Activated T-cell treated with anti-CD3 and anti-CD28 coated beads for 48 hours (primary cell): ENCODE data around the gene BAZ1B.
"Not testable (repeated sequence)": the region's sequence is repeated elsewhere in the genome, so short reads cannot be mapped to it uniquely, and the experiment has no call there.

ENCODE experiments used
- DNase-seq: peaks from one replicate; pipeline ENCODE4 v3.0.0-alpha.2; 2020; ENCODE audit warnings: low read depth

Gene BAZ1B

DNA sequence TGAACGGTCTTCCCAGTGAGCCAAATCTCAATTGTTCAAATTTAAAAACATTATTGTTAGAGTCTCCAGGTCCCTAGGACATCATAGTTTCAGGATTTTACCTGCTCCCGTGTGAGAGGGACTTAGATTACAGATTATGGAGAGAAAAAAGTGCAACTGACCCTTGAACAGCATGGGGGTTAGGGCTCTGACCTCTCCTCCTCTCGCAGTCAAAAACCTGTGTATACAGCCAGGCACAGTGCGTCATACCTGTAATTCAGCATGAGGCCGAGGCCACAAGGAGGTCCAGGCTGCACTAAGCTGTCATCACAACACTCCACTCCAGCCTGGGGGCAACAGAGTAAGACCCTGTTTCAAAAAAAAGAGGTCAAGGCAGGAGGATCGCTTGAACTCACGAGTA, 25.5 kb downstream of the BAZ1B start:
- no peak for DNase-seq

DNA sequence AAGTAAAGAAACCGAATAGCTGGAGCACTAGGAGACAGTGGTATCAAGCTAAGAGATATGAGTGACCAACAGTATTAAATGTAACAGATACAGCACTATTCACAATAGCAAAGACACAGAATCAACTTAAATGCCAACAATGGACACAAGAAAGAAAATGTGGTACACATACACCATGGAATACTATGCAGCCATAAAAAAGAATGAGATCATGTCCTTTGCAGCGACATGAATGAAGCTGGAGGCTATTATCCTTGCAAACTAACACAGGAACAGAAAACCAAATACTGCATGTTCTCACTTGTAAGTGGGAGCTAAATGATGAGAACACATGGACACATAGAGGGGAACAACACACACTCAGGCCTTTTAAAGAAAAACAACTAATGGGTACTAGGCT, 26.6 kb downstream of the BAZ1B start:
- not testable (repeated sequence) for DNase-seq

DNA sequence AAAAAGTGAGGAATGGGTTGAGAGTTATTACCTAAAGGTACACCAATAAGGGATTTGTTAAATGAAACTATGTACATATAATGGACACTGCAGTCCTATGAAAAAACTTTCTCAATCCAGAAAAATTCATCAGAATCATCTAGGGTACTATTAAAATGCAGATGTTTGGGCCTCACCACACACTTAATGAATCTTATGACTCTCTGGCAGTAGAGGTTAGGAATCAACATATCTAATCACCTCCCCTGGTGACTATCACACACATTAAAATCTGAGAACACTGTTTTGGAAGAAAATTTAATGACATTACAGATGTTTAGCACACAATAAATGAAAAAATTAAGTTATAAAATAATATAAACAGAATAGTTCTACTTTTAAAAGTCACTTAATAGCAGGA, 32.1 kb downstream of the BAZ1B start:
- no peak for DNase-seq

DNA sequence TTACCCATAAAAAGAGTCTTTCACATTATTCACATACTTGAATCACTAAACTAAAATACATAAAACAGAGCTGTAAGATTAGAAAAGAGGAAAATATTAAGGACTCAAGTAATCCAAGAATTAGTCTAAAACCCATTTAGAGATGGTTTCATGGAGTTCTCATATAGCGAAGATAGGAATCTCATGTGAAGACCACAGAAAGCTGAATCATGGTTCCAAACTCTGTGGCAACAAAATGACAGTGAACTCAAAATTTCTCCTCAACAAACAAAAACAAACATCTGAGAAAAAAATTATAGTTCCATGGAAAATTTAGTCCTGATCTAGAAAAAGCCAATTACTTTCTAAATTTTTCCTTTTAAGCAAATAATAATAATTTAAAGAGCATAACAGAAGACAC, 34.6 kb downstream of the BAZ1B start:
- no peak for DNase-seq

DNA sequence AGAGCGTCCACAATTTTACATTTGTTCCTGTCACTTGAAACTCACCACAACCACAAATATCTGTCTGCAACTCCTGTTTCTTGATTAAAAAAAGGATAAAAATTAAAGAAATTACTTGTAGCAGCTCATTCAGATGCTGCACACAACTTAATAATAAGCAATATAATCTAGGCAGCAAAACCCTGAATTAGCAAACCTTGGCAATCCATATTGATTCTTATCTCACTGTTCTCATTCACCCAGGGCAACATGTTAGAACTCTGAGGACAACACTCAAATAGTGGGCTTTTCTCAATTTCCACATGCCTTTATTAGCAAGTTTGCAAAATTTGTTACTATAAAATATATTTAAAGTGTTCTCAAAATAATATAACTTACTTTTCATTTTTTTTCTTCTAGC, 38.9 kb downstream of the BAZ1B start:
- no peak for DNase-seq

DNA sequence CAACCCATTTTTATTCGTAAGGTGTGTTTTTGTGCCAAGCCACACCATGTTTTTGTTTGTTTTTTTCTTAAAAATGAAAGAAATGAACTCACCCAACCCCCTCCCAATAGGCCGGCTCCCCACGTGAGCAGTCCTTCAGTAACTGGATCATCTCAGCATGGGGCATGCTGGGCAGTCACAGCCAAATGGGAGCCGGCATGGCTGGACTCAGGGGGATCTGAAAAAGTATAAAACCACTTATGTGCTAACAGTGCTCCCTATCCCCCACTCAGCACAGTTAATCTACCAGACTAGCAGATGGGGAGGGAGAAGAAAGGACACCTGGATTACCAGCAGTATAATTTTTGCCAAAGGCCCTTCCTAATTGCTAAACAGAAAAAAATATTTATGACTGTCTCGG, 39.3 kb downstream of the BAZ1B start:
- no peak for DNase-seq

DNA sequence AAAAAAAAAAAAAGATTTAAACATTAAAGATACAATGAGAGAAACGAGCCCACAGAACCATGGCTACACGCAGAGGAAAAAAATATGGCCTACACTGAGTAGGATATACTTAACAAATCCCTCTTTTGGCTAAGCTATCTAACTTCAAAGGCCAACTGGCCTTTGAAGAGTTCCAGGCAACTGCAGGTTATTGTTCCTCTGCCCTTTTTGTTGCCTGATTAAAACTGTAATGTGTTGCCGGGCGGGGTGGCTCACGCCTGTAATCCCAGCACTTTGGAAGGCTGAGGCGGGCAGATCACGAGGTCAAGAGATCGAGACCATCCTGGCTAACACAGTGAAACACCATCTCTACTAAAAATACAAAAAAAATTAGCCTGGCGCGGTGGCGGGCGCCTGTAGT, 40.6 kb downstream of the BAZ1B start:
- DNase-seq = not testable (repeated sequence)

DNA sequence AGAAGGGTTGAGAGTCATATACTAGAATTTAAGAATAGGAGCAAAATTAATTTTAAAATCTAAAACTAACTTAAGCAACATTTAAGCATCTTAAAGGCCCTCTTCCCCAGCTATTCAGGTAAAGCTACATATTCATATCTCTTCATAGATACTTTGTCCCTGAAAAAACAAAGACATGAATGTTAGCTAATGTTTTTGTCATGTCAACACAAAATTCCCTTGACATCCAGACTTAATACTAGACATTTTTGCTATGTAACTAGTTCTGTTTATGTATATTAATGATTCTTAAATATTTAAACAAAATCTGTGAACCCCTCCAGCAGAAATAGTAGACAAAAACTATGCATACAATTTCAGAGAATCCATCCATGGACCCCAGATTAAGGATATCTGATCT, 43.5 kb downstream of the BAZ1B start:
- no peak for DNase-seq

DNA sequence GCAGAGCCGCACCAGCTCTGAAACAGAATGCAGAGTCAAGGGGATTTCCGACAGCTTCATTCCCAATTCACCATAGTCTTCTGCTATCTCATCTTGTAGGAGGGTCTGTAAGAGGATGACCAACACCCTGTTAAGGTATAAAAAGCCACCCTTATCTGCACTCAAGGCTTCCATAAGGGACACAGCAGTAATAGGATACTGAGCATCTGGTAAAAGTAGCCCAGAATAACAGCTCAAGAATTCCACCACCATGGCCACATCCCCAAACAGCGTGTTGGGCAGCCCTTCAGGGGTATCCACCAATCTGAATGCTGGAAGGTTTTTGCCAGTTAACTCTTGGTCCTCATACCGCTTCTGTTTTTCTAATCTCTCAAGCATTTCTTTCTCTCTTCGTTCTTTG, 44.7 kb downstream of the BAZ1B start:
- DNase-seq = no peak

DNA sequence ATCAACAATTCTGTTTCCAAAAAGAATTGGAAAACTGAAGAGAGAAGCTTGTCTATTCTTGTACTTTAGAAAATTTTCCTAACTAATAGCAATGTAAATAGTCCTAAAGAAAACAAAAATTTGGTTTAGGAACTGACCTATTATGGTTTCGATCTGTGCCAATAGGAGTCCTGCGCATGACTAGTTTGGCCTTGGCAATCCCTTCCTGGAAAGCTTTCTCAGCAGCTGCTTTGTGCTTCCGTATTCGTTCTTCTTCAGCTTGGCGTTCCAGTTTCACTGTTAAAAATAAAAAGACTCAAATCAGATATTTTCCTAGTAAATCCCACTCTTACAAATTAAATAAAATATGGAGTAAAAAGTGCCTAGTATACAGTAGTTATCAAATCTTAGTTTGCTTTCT, 51.9 kb downstream of the BAZ1B start:
- DNase-seq = no peak

DNA sequence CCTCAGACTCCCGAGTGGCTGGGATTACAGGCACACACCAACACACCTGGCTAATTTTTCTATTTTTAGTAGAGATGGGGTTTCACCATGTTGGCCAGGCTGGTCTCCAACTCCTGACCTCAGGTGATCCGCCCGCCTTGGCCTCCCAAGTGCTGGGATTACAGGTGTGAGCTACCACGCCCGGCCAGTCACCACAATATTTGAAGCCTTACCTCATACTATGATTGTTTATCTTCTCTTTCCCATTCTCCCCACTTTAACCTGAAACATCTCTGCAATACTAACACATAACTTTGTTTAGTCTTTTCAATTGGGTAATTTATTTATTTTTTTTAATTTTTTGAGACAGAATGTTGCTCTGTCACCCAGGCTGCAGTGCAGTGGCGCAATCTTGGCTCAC, 55.0 kb downstream of the BAZ1B start:
- not testable (repeated sequence) for DNase-seq

DNA sequence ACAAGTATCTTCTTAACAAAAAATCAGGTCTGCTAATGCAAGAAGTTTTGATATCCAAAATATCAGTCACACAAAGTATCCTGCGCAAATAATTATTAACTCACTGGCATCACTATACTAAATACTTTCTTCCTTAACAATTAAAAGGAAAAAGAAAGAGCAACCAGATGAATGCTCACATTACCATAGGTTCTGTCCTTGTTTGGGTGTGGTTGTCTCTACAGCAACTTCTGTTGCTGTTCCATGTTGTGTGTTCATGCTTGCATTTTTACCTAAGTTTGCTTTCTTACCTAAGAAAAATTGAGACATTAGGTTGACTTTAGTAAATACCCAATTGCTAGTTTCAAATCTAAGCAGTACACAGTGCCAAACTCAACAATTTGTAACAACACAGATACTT, 56.0 kb downstream of the BAZ1B start:
- no peak for DNase-seq

DNA sequence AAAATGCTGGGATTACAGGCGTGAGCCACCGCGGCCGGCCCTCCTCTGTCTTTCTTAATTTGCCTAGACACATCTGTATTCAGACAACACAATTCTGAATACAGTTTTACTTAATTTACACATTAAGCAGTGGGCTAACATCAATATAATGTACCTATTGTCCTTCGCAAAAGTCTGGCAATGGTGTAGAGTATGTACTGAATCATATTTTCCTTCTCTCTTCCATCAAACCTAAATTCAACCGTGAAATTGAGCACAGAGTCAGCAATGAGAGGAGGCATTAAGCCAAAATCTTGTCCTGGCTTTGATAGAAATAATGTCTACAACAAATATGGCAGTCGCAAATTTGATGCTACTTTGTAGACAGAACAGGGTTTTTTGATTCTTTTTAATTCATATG, 58.1 kb downstream of the BAZ1B start:
- DNase-seq = no peak

DNA sequence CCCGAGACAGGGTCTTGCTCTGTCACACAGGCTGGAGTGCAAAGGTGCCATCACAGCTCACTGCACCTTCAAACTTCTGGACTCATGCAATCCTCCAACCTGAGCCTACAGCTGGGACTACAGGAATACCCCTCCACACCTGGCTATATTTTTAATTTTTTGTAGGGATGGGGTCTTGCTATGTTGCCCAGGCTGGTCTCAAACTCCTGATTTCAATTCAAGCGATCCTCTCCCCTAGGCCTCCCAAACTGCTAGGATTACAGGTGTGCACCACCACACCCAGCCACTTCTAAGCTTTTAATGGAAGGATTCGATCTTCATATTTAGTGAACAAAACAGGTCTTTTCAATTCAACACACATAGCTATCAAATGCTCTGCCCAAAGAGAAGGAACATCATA, 58.8 kb downstream of the BAZ1B start:
- DNase-seq = no peak

DNA sequence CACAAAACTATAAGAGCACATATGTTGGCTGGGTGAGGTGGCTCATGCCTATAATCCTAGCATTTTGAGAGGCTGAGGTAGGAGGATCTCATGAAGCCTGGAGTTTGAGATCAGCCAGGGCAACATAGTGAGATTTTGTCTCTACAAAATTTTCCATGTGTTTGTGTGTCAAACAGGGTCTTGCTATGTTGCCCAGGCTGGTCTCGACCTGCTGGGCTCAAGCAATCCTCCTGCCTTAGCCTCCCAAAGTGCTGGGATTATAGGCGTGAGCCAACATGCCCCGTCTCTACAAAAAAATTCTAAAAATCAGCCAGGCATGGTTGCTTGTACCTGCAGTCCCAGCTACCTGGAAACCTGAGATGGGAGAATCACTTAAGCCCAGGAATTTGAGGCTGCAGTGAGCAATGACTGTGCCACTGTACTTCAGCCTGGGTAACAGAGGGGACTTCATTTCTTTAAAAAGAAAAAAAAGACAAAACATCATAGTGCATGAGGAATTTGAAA, 60.3 kb downstream of the BAZ1B start:
- DNase-seq = no peak

DNA sequence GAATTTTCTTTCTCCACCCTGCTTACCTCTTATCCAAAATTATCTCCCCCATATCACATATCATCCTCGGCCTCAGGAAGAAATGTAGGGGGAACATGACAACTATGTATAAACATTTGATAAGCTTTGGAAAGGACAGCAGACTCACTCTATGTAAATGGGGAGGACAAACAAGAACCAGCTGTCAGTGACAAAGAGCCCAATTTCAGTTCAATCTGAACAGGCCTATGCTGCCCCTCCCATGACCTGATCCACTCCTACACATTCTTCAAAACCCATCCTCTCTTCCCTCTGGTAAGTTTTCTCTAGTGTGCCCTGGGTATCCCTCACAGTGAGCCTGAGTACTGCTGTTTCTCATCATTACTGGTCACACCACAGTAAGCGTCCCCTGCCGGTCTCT, 67.7 kb downstream of the BAZ1B start:
- DNase-seq = no peak

DNA sequence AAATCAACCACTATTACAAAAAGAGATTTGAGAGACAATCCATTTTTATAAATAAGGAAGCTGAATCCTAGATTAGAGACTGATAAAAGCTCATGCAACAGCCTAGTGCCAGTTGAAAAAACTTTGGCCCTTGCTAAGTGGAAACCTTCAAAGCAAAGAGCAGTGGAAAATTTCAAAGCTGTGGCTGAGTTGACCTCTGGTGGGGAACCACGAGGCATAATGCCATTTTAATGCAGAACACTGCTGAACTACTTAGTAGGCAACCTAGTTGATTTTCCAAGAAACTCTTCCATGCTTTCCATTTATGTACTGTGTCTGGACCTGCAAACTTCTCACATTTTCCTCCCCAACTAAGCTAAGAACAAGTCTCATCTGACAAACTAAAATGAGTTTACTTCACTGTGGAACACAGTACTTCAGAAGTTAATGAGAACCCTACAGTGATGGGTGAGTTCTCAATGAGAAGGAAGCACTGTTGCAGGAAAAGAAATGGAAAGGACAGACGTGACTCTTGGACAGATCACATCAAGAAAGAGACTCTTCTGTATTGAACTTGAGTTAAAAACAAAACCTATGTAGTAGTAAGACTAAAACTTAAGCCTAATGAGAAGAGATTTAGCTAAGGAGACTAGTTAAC, 69.0 kb downstream of the BAZ1B start:
- no peak for DNase-seq

DNA sequence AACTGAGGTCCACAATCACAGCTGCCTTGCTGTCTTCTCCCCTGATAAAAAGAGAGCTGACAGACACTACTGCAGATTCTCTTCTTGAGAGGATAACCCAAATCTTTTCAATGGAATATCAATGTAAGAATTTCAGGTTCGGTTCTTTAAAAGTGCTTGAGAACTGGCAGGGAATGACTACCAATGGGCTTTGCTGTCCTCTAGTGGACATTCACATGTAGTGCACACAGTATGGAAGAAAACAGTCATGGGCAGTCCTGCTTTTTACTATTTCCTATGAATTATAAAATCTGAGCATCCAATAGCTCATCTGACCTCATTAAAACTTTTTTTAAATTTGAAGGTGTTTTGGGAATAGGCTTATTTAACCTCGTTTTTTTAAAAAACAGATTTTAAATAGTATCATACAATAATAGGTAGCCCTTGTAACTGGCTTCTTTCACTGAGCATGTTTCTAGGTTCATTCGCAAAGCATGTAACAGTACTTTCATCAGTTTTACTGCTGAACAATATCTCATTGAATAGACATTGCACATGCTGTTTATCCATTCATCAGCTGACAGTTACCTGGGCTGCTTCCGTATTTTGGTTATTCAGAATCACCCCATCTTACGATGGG, 70.2 kb downstream of the BAZ1B start:
- DNase-seq = no peak

DNA sequence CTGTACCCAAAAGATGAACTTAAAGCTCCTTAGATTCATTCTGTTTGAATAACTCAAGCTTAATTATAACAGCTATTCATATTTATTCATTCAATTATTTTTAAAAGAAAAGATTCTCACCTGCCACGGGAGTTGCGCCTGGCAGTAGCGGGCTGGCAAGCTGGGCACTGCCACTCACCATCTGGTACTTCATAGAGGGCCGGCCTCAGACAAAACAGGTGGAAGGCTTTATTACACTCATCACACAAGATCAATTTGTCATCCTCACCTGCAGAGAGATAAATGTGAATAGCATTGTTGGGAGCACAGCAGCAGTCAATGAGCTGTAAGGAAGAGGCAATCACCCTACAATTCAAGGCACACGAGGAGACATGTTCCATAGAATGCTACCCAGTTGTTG, 72.7 kb downstream of the BAZ1B start:
- no peak for DNase-seq

DNA sequence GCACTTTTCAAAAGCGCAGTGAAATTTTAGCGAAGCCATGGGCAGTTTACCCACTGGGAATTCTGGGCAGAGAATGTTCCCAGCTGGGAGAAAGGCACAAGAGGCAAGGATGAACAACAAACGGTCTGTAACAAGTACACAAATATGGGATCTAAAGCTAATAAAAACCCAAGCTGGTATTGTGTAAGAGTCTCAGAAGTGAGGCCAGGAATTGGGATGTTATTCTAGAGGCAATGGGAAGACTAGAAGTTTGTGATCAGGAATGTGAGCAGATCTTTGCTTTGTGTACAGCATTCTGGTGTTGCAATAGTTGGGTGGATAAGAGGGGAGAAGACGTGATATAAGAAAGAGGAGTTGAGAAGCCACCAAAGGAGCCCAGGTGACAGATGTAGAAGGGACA, 73.5 kb downstream of the BAZ1B start:
- DNase-seq = no peak

DNA sequence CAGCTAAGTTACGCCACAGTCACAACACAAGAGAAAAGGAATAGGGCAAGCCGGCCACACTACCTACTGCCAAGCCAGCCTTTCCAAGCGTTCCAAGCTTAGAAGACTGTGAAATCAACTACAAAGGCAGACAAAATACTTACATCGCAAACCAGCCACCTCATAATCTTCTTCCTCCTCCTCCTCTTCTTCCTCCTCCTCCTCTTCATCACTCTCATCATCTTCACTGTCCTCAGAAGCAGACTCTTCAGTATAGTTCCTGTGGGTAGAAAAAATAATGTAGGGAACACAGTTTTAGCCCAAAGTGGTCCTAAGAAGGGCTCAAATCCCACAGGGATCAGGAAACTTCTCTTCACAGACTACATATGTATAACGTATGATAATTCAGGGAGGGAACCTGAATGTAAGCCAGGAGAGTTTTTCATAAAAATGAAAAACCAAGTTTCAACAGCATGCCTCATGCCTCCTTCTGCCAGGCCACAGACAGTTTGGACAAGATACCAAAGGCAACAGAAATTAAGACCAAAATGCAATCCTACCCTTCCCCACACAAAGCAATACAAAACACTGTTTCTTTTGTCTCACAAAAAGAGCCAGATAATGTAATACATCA, 74.9 kb downstream of the BAZ1B start:
- no peak for DNase-seq

DNA sequence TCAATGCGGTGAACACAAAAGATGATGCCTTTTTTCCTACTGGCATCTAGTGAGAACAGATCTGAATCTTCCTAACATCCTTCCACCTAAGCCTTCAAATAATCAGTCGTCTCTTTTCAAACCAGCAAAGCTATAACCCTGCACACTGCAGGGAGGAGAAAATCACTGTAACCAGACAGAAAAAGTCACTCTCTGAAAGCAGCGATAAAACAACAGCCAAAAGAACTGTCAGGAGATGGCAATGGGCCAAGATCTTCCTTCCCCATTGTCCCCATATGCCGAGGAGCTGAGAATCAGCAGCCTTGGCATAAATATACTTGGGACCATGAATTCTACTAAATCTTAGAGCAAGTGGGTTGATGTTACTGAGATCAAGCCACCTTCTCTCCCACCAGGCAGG, 75.4 kb downstream of the BAZ1B start:
- DNase-seq = no peak

DNA sequence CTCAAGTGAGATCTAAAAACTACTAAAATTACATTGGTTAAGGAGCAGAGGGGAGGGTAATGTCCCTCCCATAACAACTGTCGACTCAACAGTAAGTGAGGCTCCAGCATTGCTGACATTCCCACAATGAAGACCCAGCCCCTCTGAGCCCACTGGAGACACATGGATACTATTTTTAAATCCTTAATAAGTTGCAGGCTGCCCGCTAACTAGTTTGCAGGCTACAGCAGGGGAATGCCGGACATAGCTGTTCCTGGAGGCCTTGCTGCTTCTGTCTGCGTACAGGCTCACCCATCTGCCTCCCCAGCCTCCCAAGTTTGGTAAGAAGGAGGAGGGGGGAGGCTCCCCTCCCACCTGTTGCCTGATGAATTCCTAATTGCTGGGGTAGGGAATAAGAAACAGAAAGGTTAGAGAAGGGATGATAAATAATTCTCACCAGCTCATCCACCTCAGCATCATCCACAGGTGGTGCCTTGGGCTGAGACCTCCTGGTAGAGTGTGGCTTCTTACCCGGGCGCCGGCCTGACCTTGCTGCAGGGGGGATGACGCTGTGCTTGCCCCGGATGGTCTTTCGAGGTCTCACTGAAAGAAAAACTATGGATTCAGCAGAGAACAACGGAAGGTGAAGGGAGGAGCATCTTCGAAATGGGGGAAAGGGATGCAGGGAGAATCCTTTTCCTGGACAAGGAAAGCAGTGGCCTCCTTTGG, 78.4 kb downstream of the BAZ1B start:
- DNase-seq = no peak
